ENCODE data around the gene BDNF. TPM values are rescaled to one million over a fixed set of nuclear protein-coding genes. Genes with fewer than 3 reads are reported as not detected.

BDNF gene
- total and polyA plus RNA-seq, 2 donors (not counting 3 experiments of a cell fraction or from before 2014, with no cell fraction given), result 3.1 to 3.6 TPM

GRCh38 chr11:27653990-27654758 lies 46.1 kb downstream of the BDNF start:
- TF ChIP-seq CTCF (IDR thresholded peaks at IDR 0.05; ENCODE audit: extremely low read depth in 1 of 2, insufficient read depth in 1 of 2, low read depth in 1 of 2, low read length in 2 of 2) (no peak), POLR2A (IDR thresholded peaks at IDR 0.05; ENCODE audit: low read depth, low read length) (no peak), EZH2 (IDR thresholded peaks at IDR 0.05; ENCODE audit: borderline replicate concordance, low read depth, low read length, severe bottlenecking) (no peak), MAX (IDR thresholded peaks at IDR 0.05; ENCODE audit: insufficient read depth, insufficient read length) (no peak), FOS (IDR thresholded peaks at IDR 0.05; ENCODE audit: borderline replicate concordance, insufficient read depth, low read length) (no peak), GATA2 (IDR thresholded peaks at IDR 0.05; ENCODE audit: insufficient read depth, insufficient read length, low read depth, low read length) (no peak), POLR2AphosphoS5 (IDR thresholded peaks at IDR 0.05; ENCODE audit: insufficient read depth, low read depth, low read length) (no peak), JUN (IDR thresholded peaks at IDR 0.05; ENCODE audit: borderline replicate concordance, insufficient read depth, insufficient read length, low read depth) (no peak), MYC (IDR thresholded peaks at IDR 0.05; ENCODE audit: low read depth, low read length) (no peak)
- H3K27ac ChIP-seq (ENCODE audit: insufficient read depth, low read depth, low read length), result no peak overlapping the region
- H3K9me3 ChIP-seq (replicated peaks; ENCODE audit: control insufficient read depth, insufficient read depth, low read length), result no peaks in the 10 kb centered on the region
- no TSS peak for BruUV-seq (replicated peaks)
- no peaks in the 10 kb centered on the region for H3K79me2 ChIP-seq (ENCODE audit: control insufficient read depth, insufficient read depth, low read length)
- no peak for DNase-seq (ENCODE audit: low read depth, low spot score)
- intact Hi-C loops (cut with micrococcal nuclease) (no loop called here), dilution Hi-C loops (cut with MboI; ENCODE audit: extremely low pct_ligation_motif_present, low sequenced_read_pairs) (no loop called here)
- no peaks in the 10 kb centered on the region for H3K27me3 ChIP-seq (ENCODE audit: control insufficient read depth in 2 of 2, insufficient read depth in 2 of 2, low read length in 2 of 2)
- no peaks in the 10 kb centered on the region for H4K20me1 ChIP-seq (replicated peaks; ENCODE audit: control insufficient read depth, extremely low read depth, insufficient read depth, low read length)
- ChIA-PET POLR2A (no interaction called here), CTCF (no interaction called here)
- H3K9ac ChIP-seq (replicated peaks; ENCODE audit: extremely low read depth, insufficient read depth, low read length), result no peak overlapping the region
- peaks cover 0 to 3% of the 10 kb centered on the region in 2 experiments for H3K36me3 ChIP-seq (ENCODE audit: control insufficient read depth in 2 of 2, extremely low read depth in 1 of 2, insufficient read depth in 2 of 2, low read length in 2 of 2)
- FAIRE-seq, result no peak
- H2AFZ ChIP-seq (ENCODE audit: low read depth, low read length), result no peak overlapping the region
- H3K4me3 ChIP-seq (replicated peaks in 1 of 3; ENCODE audit: insufficient read depth in 1 of 3, low read depth in 1 of 3, low read length in 3 of 3), result no peak overlapping the region
- H3K4me1 ChIP-seq (ENCODE audit: control insufficient read depth, extremely low read depth, insufficient read depth, low read length), result no peaks in the 10 kb centered on the region
- no peaks in the 10 kb centered on the region for H3K9me1 ChIP-seq (replicated peaks; ENCODE audit: control insufficient read depth, extremely low read depth, insufficient read depth, low read length)
- H3K4me2 ChIP-seq (ENCODE audit: insufficient read depth, low read length), result no peak overlapping the region

Measured in endothelial cell of umbilical vein (primary cell).